Inflammatory macrophage (primary cell): Measurements from ENCODE around the gene MGAT5.
"Not testable (repeated sequence)": the region's sequence is repeated elsewhere in the genome, so short reads cannot be mapped to it uniquely, and the experiment has no call there.

Experiments
- DNase-seq, 2 donors: peaks; one replicate each; pipeline ENCODE4 v3.0.0-alpha.2; 2020 to 2022

MGAT5 gene

DNA sequence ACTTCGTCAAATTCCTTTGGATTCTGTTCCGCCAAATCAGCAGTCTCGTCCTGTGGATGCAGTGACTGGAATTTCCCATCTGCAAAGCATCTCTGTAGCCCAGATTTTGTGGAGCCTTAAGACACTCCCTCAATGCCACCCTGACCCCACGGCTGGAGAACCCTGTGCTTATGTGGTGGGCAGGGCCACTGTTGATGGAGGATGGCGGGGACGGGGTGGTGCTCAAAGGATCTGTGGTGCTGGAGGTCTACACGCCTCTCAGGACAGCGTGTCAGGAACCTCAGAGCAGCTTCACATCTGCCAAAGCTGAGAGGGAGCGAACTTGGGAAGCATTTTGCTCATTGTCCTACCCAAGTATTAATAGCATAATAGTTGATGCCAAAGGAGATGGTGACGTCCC lies 200.1 kb downstream of the MGAT5 start:
- no peak for DNase-seq

GRCh38 chr2:134454426-134454825 lies 200.6 kb downstream of the MGAT5 start:
- no peak for DNase-seq

DNA sequence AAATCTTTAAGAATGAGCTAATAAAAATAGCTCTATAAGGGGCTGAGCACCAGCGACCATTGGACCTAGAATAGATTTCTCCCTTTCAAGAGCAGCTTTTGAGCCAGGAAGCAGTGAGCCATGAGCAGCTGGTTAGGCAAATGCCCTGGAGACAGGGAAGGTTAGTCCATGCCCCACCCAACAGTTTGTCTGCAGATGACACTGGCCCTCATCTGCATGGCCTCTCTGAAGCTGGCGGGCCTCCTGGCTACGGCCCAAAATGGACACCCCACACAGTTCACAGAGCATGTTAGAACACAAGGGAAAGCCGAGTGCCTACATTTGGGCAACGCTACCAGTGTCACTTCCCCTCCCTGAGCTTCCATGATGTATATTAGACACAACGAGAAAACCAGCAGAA lies 201.1 kb downstream of the MGAT5 start:
- DNase-seq, result no peak

DNA sequence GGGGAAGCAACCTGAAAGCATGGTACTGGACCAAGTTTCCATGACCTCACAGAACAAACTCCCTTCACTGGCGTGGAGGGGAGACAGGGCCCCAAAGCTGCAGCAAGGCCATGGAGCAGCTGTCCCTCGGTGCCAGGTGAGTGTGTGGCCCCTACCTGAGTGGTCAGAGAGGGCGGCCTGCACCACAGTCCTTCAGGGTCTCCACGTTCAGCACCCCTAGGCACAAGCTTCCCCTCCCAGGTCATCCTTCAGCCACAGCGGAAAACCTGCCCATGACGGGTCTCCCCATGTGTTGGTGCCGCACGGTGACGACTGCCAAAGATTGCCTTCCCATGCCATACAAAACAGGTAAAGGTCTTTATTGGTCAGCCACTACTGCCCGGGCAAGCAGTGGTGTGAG lies 201.6 kb downstream of the MGAT5 start:
- DNase-seq, result no peak

- no peak for DNase-seq
These were observed 203.5 kb downstream of the MGAT5 start for GRCh38 chr2:134457353-134457752.

DNA sequence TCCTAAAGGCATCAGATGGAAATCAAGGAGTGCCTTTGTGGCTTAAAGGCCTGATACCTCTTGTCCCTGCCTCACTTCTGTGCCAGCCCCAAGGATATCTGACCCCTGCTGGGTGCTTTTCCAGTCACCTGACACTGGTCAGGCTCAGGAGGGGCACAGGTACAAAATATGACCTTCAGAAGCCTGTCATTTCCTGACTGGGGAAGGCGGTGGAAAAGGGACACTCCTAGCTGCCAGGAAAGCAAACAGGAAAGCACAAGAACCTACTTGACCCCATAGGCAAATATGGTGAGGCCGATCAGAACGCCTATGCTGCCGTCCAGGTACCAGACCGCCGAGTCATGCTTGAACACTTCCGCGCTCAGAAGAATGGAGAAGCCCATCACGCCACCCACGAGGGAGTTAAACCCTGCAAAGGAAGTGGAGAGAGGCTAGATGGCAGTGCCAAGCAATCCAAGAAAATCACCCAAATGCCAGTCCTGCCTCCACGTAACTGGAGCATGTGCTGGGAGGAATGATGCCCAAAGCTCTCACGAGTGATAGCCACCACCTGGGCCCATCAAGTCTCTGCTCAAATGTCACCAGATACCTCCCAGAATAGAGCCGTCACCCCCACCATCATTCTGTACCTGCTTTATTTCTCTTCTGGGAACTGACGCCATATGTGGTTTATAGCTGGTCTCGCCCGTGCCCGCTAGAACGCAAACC lies 204.0 kb downstream of the MGAT5 start:
- DNase-seq, result no peak

DNA sequence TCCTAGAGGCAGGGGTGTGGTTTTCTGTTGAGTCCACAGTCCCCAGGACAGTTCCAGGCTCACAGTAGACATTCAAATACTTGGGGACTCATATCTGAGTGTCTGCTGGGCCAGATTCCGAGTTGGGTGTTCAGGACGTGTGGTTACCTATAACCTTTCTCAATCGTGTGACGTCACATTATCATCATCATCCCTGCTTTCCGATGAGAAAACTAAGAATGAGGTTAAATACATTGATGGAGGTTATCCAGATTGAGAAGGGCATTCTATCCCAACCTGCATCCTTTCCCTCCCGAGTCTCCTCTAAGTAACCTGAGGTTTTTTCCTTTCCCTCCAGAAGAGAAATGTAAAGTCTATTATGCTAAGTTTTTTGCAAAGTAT lies 204.6 kb downstream of the MGAT5 start:
- DNase-seq, result no peak

DNA sequence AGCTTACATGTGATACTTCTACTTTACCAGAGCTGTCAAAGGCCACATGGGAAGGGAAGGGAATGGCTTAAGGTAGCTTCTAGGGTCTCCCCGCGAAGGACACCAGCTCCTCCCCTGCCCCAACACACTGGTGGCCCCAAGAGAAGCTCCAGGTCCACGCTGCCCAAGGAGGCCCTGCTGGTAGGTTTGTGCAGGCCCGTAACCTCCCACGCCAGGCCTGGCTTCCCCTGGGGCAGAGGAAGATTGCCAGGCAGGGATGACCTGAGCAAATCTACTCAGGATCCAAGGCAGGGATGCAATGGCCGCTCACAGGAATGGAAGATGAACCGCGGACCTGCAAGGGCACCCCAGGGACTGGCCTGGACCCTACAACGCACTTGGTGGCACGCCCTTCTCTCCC lies 205.1 kb downstream of the MGAT5 start:
- DNase-seq, result no peak

- no peak for DNase-seq
These were observed 206.0 kb downstream of the MGAT5 start for GRCh38 chr2:134459706-134460406.

DNA sequence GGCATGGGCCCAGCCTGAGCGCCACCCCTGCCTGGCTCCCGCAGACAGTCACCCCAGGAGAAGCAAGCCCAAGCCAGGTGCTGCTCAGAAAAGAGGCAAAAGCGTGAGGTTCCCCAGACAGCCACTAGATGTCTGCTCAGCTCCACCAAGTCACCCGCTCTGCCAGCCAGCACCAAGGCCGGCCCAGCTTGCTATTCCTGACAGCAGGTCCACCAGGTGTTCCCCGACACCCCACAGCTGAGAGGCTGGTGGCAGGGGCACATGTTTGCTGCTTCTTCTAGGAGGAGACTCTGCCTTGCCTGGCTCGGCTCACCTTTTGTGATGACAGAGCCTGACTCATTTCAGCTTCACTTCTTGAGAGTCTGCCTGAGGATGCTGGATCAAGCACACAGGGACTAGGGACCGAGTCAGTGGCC lies 206.7 kb downstream of the MGAT5 start:
- peak; percentile 17 to 54 for DNase-seq

DNA sequence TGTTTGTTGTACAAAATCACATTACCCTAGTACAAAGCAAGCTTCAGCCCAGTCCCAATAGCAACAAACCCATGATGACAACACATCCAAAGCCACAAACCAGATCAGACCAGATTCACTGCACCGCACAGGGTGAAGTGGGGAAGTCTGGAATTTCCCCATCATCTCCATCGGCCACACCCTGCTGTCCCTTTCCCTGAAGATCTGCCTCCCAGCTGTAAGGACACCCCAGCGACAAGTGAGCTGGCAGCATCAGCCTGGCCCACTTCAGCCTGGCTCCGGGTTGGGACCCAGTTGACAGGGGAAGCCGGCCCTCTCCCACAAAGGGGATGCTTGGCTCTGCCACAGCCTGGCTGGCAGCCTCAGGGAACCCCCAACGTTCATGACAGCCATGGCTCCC lies 207.6 kb downstream of the MGAT5 start:
- peak; percentile 69 to 79 for DNase-seq

DNA sequence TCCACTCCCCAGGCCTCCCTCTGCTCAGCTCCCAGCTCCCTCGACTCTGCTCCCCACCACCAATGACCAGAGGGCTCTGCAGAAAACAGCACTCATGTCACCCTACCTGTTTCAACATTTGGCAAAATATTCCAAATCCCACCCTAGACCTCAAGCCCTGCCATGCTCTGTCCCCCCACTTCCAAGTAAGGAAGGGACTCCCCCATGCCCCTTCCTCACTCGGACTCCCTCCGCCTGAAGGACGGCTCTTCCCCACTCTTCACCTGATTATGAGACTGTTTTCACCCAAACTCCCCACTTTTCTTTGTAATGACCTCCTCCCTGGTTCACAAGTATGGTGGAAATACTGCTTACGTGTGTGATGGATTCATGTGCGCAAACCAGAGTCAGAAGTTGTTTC lies 208.4 kb downstream of the MGAT5 start:
- DNase-seq, result no peak

GRCh38 chr2:134462791-134463698 lies 209.2 kb downstream of the MGAT5 start:
- DNase-seq, result no peak

GRCh38 chr2:134463699-134464022 lies 209.8 kb downstream of the MGAT5 start:
- DNase-seq, result no peak

DNA sequence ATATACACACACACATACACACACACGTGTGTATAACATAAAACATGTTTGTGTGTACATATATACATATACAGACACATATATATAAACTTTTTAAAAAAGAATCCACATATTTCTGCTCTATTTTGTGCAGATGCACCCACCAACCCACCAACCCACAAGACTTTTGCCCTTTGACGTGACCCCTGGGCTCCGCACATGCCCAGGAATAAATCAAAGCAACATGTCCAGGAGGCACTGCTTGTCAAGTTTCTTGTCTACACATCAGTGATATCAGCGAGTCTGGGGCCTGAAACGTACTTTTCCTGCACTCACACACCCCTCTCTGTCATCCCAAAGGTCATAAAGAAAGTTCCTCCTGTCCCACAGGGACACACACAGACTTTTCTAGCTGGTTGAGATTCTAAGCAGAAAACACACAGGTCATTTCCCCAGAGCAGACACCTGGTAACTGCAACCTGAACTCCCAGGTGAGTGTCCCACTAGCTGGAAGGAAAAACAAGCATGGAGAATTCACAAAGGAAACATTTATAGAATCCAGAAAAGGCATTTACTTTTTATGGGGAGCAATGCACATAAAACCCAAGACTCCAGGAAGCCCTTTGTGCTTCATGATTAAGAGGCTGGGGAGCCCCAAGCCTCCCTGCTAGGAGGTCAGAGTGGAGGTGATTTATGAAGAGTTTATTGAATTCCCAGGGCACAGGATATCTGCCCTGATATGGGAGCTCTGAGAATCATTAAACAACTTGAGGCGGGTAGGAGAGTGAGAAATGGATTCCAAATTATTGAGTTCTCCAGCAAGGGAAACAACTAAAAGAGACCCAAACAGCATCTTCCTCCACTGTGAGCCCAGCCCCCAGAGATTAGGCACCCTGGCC lies 211.6 kb downstream of the MGAT5 start:
- DNase-seq, result no peak

DNA sequence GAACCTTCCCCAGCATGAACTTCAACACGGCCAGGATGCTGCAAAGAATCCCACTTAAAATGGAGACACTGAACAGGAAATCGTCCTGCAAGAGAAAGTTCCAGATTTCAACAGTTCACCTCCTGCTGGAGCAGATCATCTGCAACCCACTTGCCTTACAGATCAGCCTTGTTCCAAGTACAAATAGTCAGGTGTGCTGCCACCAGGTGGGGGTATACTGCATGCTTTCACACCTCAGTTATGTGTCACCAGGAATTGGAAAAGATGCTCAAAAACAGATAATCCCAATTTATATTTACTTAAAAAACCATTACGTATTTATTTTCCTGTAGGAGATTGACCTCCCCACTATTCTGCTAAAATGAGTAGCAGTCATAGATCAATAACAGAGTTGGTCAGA lies 212.3 kb downstream of the MGAT5 start:
- peak in 1 of 2 donors; percentile 8 for DNase-seq

- DNase-seq, result no peak
These were observed 214.3 kb downstream of the MGAT5 start for GRCh38 chr2:134468164-134468563.

DNA sequence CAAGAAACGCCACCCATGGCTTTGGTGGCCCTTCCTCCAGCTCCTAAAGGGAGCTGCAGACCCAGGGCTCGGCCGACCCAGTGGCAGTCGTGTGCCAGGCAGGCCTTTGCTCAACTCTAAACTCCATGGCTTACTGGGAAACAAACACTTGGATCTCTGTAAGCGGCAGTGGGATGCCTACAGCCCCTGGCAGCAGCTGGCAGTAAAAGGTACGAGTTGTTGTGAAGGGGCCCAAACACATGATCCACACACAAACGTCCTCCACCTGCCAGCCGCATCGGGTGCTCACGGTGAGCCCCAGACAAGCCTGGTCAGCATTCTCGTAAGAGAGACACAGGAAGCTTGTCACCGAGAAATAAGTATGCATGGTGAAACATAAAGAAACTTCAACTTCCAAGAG lies 214.9 kb downstream of the MGAT5 start:
- DNase-seq, result no peak

DNA sequence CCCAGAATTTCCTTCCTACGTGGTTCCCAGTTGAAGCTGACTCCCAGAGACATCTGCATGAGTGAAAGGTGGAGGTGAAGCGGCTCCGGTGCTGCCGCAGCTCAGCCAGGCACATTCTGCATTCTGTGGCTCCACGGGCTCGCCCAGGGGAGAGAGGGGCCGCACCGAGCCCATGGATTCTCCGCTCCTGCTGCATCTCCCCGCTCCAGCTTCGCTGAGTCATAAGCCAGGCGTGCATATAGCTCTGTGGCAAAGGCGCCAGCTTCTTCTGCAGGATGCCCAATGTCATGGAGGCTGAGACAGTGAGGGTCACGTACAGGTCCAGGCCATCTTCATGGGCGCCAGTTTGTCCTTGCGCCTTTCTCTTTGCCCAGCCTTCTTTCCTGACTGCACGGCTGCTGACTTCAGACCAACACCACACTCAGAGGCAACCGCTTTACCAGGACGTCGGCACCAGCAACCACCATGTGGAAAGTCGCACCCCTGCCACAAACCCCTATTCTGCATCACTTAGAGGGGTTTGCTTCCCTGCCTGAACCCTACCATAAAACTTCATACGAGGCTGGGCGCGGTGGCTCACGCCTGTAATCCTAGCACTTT lies 215.7 kb downstream of the MGAT5 start:
- DNase-seq, result no peak

DNA sequence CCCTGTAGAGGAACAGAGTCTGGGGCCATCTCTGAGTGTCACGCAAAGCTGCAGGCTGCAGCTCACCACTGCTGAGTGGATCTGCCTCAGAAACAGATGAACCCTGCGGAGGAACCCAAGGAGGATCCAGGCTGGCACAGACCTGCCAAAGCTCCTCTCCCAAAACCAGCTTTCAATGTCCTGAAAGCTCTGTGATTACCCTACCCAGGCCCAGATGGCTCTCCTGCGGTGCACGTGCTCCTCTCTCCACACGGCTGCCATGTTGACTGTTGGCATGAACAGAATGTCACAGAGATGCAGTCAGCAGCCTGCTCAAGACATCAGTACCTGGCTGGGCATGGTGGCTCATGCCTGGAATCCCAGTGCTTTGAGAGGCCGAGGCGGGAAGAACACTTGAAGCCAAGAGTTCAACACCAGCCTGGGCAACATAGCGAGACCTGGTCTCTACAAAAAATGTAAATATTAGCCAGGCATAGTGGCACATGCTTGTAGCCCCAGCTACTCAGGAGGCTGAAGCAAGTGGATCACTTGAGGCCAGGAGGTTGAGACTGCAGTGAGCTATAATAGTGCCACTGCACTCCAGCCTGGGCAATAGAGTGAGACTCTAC lies 216.8 kb downstream of the MGAT5 start:
- DNase-seq, result no peak

- not testable (repeated sequence) for DNase-seq
These were observed 223.1 kb downstream of the MGAT5 start for GRCh38 chr2:134476982-134477381.
